Tibial artery (tissue), 4 donors: Measurements from ENCODE around the gene GIMAP8.
"Not testable (repeated sequence)": the region's sequence is repeated elsewhere in the genome, so short reads cannot be mapped to it uniquely, and the experiment has no call there.

Experiments used
- DNase-seq, 2 donors: peaks; one replicate each; pipeline ENCODE4 v3.0.0-alpha.2; 2019
- H3K27ac ChIP-seq, 2 donors: fragments of 200-600 bp; sonication (generic) in 1 of 2; 1 replicate in 1 of 2; 2 replicates in 1 of 2; pipeline ENCODE4 v1.5.1; 2018 to 2019; ENCODE audit warnings: mild to moderate bottlenecking in 1 of 2
- H3K27me3 ChIP-seq, 2 donors: fragments of 200-600 bp; sonication (generic) in 1 of 2; one replicate each; pipeline versions ENCODE4 v1.5.1 to v1.6.0; 2016 to 2019
- H3K36me3 ChIP-seq, 3 donors: fragments of 200-600 bp; sonication (generic) in 2 of 3; one replicate each; pipeline ENCODE4 v1.5.1; 2016 to 2019; ENCODE audit warnings: mild to moderate bottlenecking in 2 of 3
- H3K4me1 ChIP-seq, 4 donors: fragments of 200-600 bp; sonication (generic) in 2 of 4; 1 replicate in 3 of 4; 2 replicates in 1 of 4; pipeline ENCODE4 v1.5.1; 2016 to 2019
- H3K4me3 ChIP-seq, 2 donors: fragments of 200-600 bp; sonication (generic) in 1 of 2; 1 replicate in 1 of 2; 2 replicates in 1 of 2; pipeline ENCODE4 v1.5.1; 2018 to 2019; ENCODE audit warnings: mild to moderate bottlenecking in 2 of 2
- H3K9me3 ChIP-seq, 3 donors: fragments of 200-600 bp; sonication (generic) in 1 of 3; one replicate each; pipeline ENCODE4 v1.5.1; 2016 to 2019
- CTCF ChIP-seq, 2 experiments: fragments of 200-600 bp in 1 of 2; fragments of 450-650 bp in 1 of 2; IDR thresholded peaks; one replicate each; pipeline ENCODE4 v1.5.1; 2017 to 2019; ENCODE audit warnings: antibody characterized with exemption in 2 of 2, mild to moderate bottlenecking in 1 of 2, moderate library complexity in 1 of 2
- intact Hi-C: fragments of 100-400 bp; cut with DNase I; formaldehyde crosslinking; loops from one replicate; pipeline ENCODE4 v1.15.0; 2023; ENCODE audit warnings: low total_unique reads

Gene GIMAP8

GRCh38 chr7:150516956-150517745, 66.7 kb downstream of the GIMAP8 start:
- no peaks in the 10 kb centered on the region for H3K9me3 ChIP-seq
- H3K36me3 ChIP-seq = peaks cover 0 to 8% (median 0%) of the 10 kb centered on the region in 3 donors
- H3K4me1 ChIP-seq = no peaks in the 10 kb centered on the region
- no peak for TF ChIP-seq CTCF (IDR thresholded peaks at IDR 0.05)
- intact Hi-C loops = no loop called here
- no peak overlapping the region for H3K27ac ChIP-seq
- H3K27me3 ChIP-seq = no peaks in the 10 kb centered on the region
- peak overlapping the region; percentile 22 to 37 for H3K4me3 ChIP-seq
- no peak for DNase-seq

- no peak overlapping the region for H3K4me3 ChIP-seq
- no peak for TF ChIP-seq CTCF (IDR thresholded peaks at IDR 0.05)
- intact Hi-C loops = no loop called here
- no peaks in the 10 kb centered on the region for H3K27me3 ChIP-seq
- no peaks in the 10 kb centered on the region for H3K4me1 ChIP-seq
- H3K9me3 ChIP-seq = no peaks in the 10 kb centered on the region
- H3K27ac ChIP-seq = no peak overlapping the region
- no peak for DNase-seq
- peaks cover 0 to 8% (median 0%) of the 10 kb centered on the region in 3 donors for H3K36me3 ChIP-seq
Measured at GRCh38 chr7:150519310-150519709, 68.9 kb downstream of the GIMAP8 start.

- Histone ChIP-seq H3K4me3 (no peak overlapping the region), H3K9me3 (no peaks in the 10 kb centered on the region), H3K27me3 (no peaks in the 10 kb centered on the region), H3K36me3 (peaks cover 0 to 8% (median 0%) of the 10 kb centered on the region in 3 donors), H3K4me1 (no peaks in the 10 kb centered on the region), H3K27ac (no peak overlapping the region)
- no peak for DNase-seq
- TF ChIP-seq CTCF (IDR thresholded peaks at IDR 0.05) = no peak
- intact Hi-C loops = no loop called here
Measured at GRCh38 chr7:150520145-150520544, 69.7 kb downstream of the GIMAP8 start.

GRCh38 chr7:150522931-150523330, 72.5 kb downstream of the GIMAP8 start:
- intact Hi-C loops, H3K27me3 ChIP-seq, H3K36me3 ChIP-seq, H3K27ac ChIP-seq, H3K9me3 ChIP-seq, H3K4me1 ChIP-seq, DNase-seq, H3K4me3 ChIP-seq: not testable (repeated sequence)

- no peaks in the 10 kb centered on the region for H3K27me3 ChIP-seq
- no peaks in the 10 kb centered on the region for H3K4me1 ChIP-seq
- no peaks in the 10 kb centered on the region for H3K9me3 ChIP-seq
- no peak overlapping the region for H3K27ac ChIP-seq
- no peak for TF ChIP-seq CTCF (IDR thresholded peaks at IDR 0.05)
- no peak for DNase-seq
- no peak overlapping the region for H3K4me3 ChIP-seq
- H3K36me3 ChIP-seq = peaks cover 0 to 8% (median 0%) of the 10 kb centered on the region in 3 donors
- intact Hi-C loops = no loop called here
Measured at GRCh38 chr7:150524018-150524417, 73.6 kb downstream of the GIMAP8 start.
